Panc1 (cell line): Measurements from ENCODE around the gene IGSF10. TPM values are rescaled to one million over a fixed set of nuclear protein-coding genes. Genes with fewer than 3 reads are reported as not detected.

Experiments used
- ATAC-seq: fragments of 200-7000 bp; cut with Tn5 transposase; 2 replicates; pipeline ENCODE4 v1.9.1; 2020; ENCODE audit warnings: mild to moderate bottlenecking, moderate library complexity
- BruUV-seq: library from RNA; stranded (reverse); fragments of 400-500 nt; replicated peaks from 2 replicates; lab custom pipeline; 2021; lab: Mats Ljungman, UMichigan
- CTCF ChIA-PET: fragments of 300-600 bp; sonication (Branson Sonifier 250); formaldehyde crosslinking; loops from one replicate; lab custom pipeline; 2022; ENCODE audit warnings: antibody characterized with exemption; lab: Charles Lee
- POLR2A ChIA-PET: fragments of 300-600 bp; sonication (Branson Sonifier 250); formaldehyde crosslinking; loops from one replicate; lab custom pipeline; 2022; ENCODE audit warnings: antibody characterized with exemption; lab: Charles Lee
- DNase-seq: peaks from one replicate; pipeline ENCODE4 v3.0.0-alpha.2; 2010; ENCODE audit warnings: low read depth, low spot score
- H3K27ac ChIP-seq: 2 replicates; pipeline ENCODE4 v1.5.1; 2011; ENCODE audit warnings: mild to moderate bottlenecking, low read length, inconsistent platforms
- H3K27me3 ChIP-seq: fragments of 200-500 bp; sonication (Bioruptor generic); 2 replicates; pipeline ENCODE4 v1.6.0; 2014; ENCODE audit warnings: low read length, inconsistent platforms; ENCODE audit not compliant: control insufficient read depth, insufficient read depth
- H3K36me3 ChIP-seq: fragments of 200-500 bp; sonication (Bioruptor generic); 2 replicates; pipeline ENCODE4 v1.5.1; 2014; ENCODE audit warnings: inconsistent platforms, mild to moderate bottlenecking, low read length, moderate library complexity; ENCODE audit not compliant: control insufficient read depth, insufficient read depth
- H3K4me1 ChIP-seq: 2 replicates; pipeline ENCODE4 v1.5.1; 2011; ENCODE audit warnings: inconsistent platforms, mild to moderate bottlenecking, low read length, moderate library complexity; ENCODE audit not compliant: control insufficient read depth, insufficient read depth
- H3K4me3 ChIP-seq, 2 experiments: 2 replicates each; pipeline ENCODE4 v1.5.1; 2011 to 2012; ENCODE audit warnings: low read depth in 2 of 2, low read length in 2 of 2, mild to moderate bottlenecking in 2 of 2, inconsistent platforms in 1 of 2, moderate library complexity in 1 of 2
- H3K9me3 ChIP-seq: fragments of 200-500 bp; sonication (Bioruptor generic); 2 replicates; pipeline ENCODE4 v1.5.1; 2014; ENCODE audit warnings: low read depth, mild to moderate bottlenecking, inconsistent platforms, low read length, moderate library complexity; ENCODE audit not compliant: control insufficient read depth, insufficient read depth
- POLR2AphosphoS5 ChIP-seq: IDR thresholded peaks from 2 replicates; pipeline ENCODE4 v1.6.1; 2012; ENCODE audit warnings: mild to moderate bottlenecking, low read depth, low read length, moderate library complexity
- SIN3A ChIP-seq: IDR thresholded peaks from 2 replicates; pipeline ENCODE4 v1.6.1; 2012; ENCODE audit warnings: low read depth, mild to moderate bottlenecking, low read length, moderate library complexity, borderline replicate concordance; ENCODE audit not compliant: insufficient read depth
- TCF7L2 ChIP-seq: IDR thresholded peaks from 2 replicates; pipeline ENCODE4 v1.6.1; 2011; ENCODE audit warnings: mild to moderate bottlenecking, low read depth, low read length, inconsistent platforms
- in situ Hi-C: cut with HindIII; loops from 2 replicates; pipeline ENCODE4 v1.10.0; 2016; ENCODE audit warnings: low sequenced_read_pairs, low pct_unique_long_range_greater_than_20kb
- intact Hi-C: fragments of 100-400 bp; cut with micrococcal nuclease; formaldehyde crosslinking; loops from one replicate; pipeline ENCODE4 v1.10.0; 2022; ENCODE audit not compliant: unreplicated experiment
- total RNA-seq: library from RNA; stranded (reverse); gene quantifications from one replicate; pipeline ENCODE4 v1.2.1, GENCODE V29; 2021; ENCODE audit not compliant: unreplicated experiment
- TF ChIP-seq, protein P1 (sequence below): fragments of 450-650 bp; IDR thresholded peaks from 2 replicates; pipeline ENCODE4 v1.5.1; 2017; ENCODE audit warnings: mild to moderate bottlenecking
- TF ChIP-seq, protein P2 (sequence below), 2 experiments: IDR thresholded peaks; 2 replicates each; pipeline ENCODE4 v1.6.1; 2011 to 2012; ENCODE audit warnings: low read depth in 2 of 2, control low read depth in 1 of 2, low read length in 1 of 2, mild to moderate bottlenecking in 1 of 2, moderate library complexity in 1 of 2; ENCODE audit not compliant: insufficient read depth in 1 of 2

The IGSF10 gene
- total RNA-seq, 1 experiment from 2014 or later, result 0.10 TPM

DNA sequence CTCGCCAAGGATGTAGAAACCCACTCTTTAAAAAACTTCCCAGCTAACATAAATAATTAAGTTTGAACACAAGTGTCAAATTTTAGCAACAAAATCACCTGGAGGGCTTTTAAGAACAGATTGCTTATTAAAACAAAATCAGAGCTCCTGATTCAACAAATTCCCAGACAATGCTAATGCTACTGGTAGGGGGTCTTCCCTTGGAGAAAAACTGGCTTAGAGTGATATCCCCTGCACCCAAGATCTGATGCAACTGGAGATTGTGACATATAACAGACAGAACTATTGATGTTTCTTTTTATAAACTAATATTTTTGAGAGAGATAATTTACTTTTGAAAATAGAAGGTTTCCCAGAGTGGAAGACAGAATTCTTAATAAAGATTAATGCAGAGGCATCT lies 19.9 kb downstream of the IGSF10 start:
- BruUV-seq, result no TSS peak
- Histone ChIP-seq H3K27me3 (no peaks in the 10 kb centered on the region), H3K4me1 (0 out of 2 replicates have a peak, but pooled peaks cover 2% of the 10 kb centered on the region), H3K36me3 (no peaks in the 10 kb centered on the region), H3K9me3 (no peaks in the 10 kb centered on the region), H3K27ac (no peak overlapping the region), H3K4me3 (no peak overlapping the region)
- in situ Hi-C loops (no loop called here), intact Hi-C loops (no loop called here)
- ChIA-PET POLR2A (no interaction called here), CTCF (interaction anchor here (3.1 kb wide), 1 partner anchor 397 kb away, joined by 24 read pairs; no protein-coding TSS in a partner anchor)
- DNase-seq (no peak), ATAC-seq (no peak)
- TF ChIP-seq TCF7L2 (no peak), POLR2AphosphoS5 (no peak)

DNA sequence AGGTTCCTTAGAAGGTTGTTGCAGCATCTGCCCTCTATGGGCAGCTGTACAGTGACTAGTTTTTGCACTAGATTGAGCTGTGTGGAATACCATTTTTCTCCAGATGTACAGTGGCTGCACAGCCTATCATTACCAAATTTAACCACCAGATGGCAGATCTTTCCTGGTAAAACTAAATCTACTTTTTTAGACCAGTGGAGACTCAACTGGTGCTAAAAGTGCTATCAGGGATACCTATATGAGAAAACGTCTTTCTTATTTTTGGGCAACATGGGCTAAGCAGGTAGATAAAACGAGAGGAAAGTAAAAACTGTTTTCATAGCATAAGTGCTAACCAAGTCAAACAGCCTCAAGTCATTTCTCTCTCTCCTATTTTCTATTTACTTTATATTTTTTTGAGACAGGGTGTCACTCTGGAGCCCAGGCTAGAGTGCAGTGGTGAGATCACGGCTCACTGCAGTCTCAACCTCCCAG lies 21.2 kb downstream of the IGSF10 start:
- POLR2A ChIA-PET, result no interaction called here
- in situ Hi-C loops, result no loop called here

DNA sequence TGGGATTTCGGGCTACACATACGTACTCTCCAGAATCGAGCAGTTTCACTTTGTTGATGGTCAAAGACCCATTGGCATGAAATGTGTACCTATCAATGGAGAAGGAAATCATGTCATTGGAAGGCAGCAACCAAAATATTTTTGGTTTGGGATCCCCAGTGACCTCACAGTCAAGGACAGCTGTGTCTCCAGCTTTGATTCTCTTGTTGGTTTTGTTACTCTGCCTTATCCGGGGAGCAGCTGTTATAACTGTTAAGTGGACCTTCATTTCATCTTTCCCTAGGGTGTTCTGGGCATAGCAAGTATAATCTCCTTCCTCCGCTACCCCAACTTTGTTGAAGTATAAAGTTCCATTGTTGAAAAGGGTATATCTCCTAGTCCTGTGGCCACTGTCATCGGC lies 23.0 kb downstream of the IGSF10 start:
- in situ Hi-C loops, result no loop called here

More for the DNA sequence above, 21.2 kb downstream of the IGSF10 start:
- Histone ChIP-seq H3K36me3 (no peaks in the 10 kb centered on the region), H3K27ac (no peak overlapping the region), H3K9me3 (no peaks in the 10 kb centered on the region), H3K4me3 (no peak overlapping the region), H3K27me3 (no peaks in the 10 kb centered on the region), H3K4me1 (0 out of 2 replicates have a peak, but pooled peaks cover 2% of the 10 kb centered on the region)
- CTCF ChIA-PET, result interaction anchor here (0.5 to 3.1 kb wide), 3 partner anchors 10 to 1622 kb away, joined by 3 to 24 read pairs (median 4); no protein-coding TSS in a partner anchor
- BruUV-seq, result no TSS peak
- ATAC-seq (peak; percentile 94), DNase-seq (peak; percentile 69)
- intact Hi-C loops, result loop anchor here (1.0 kb wide), 2 partner anchors 400 to 479 kb away; no protein-coding TSS in a partner anchor
- TF ChIP-seq, protein P1, sequence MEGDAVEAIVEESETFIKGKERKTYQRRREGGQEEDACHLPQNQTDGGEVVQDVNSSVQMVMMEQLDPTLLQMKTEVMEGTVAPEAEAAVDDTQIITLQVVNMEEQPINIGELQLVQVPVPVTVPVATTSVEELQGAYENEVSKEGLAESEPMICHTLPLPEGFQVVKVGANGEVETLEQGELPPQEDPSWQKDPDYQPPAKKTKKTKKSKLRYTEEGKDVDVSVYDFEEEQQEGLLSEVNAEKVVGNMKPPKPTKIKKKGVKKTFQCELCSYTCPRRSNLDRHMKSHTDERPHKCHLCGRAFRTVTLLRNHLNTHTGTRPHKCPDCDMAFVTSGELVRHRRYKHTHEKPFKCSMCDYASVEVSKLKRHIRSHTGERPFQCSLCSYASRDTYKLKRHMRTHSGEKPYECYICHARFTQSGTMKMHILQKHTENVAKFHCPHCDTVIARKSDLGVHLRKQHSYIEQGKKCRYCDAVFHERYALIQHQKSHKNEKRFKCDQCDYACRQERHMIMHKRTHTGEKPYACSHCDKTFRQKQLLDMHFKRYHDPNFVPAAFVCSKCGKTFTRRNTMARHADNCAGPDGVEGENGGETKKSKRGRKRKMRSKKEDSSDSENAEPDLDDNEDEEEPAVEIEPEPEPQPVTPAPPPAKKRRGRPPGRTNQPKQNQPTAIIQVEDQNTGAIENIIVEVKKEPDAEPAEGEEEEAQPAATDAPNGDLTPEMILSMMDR, result peak; percentile 84
- TF ChIP-seq TCF7L2, result no peak

More for the DNA sequence above, 23.0 kb downstream of the IGSF10 start:
- intact Hi-C loops, result no loop called here
- ChIA-PET CTCF (no interaction called here), POLR2A (no interaction called here)
- ATAC-seq, result no peak
- Histone ChIP-seq H3K27ac (no peak overlapping the region), H3K4me1 (0 out of 2 replicates have a peak, but pooled peaks cover 2% of the 10 kb centered on the region), H3K27me3 (no peaks in the 10 kb centered on the region), H3K4me3 (no peak overlapping the region), H3K36me3 (no peaks in the 10 kb centered on the region), H3K9me3 (no peaks in the 10 kb centered on the region)
- BruUV-seq, result no TSS peak
- DNase-seq, result no peak
- no peak for TF ChIP-seq TCF7L2
- TF ChIP-seq, protein P1, result no peak
- TF ChIP-seq, protein P2, sequence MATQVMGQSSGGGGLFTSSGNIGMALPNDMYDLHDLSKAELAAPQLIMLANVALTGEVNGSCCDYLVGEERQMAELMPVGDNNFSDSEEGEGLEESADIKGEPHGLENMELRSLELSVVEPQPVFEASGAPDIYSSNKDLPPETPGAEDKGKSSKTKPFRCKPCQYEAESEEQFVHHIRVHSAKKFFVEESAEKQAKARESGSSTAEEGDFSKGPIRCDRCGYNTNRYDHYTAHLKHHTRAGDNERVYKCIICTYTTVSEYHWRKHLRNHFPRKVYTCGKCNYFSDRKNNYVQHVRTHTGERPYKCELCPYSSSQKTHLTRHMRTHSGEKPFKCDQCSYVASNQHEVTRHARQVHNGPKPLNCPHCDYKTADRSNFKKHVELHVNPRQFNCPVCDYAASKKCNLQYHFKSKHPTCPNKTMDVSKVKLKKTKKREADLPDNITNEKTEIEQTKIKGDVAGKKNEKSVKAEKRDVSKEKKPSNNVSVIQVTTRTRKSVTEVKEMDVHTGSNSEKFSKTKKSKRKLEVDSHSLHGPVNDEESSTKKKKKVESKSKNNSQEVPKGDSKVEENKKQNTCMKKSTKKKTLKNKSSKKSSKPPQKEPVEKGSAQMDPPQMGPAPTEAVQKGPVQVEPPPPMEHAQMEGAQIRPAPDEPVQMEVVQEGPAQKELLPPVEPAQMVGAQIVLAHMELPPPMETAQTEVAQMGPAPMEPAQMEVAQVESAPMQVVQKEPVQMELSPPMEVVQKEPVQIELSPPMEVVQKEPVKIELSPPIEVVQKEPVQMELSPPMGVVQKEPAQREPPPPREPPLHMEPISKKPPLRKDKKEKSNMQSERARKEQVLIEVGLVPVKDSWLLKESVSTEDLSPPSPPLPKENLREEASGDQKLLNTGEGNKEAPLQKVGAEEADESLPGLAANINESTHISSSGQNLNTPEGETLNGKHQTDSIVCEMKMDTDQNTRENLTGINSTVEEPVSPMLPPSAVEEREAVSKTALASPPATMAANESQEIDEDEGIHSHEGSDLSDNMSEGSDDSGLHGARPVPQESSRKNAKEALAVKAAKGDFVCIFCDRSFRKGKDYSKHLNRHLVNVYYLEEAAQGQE (IDR thresholded peaks at IDR 0.05; ENCODE audit: insufficient read depth in 1 of 2, low read depth in 2 of 2, low read length in 1 of 2), result no peak
- no peak for TF ChIP-seq POLR2AphosphoS5
- no peak for TF ChIP-seq SIN3A
